T47D (cell line): ENCODE measurements around the gene ZNF385C.
"Not testable (repeated sequence)": the region's sequence is repeated elsewhere in the genome, so short reads cannot be mapped to it uniquely, and the experiment has no call there.

Experiments
- DNase-seq, 2 experiments: peaks; one replicate each; pipeline versions ENCODE4 v3.0.0 to v3.0.0-alpha.2; 2011 to 2012; ENCODE audit warnings: low read depth in 1 of 2, low spot score in 1 of 2
- JUND ChIP-seq: IDR thresholded peaks from 2 replicates; pipeline ENCODE4 v1.6.1; 2012; ENCODE audit warnings: low read depth
- in situ Hi-C: cut with HindIII; loops from 2 replicates; pipeline ENCODE4 v1.10.0; 2016; ENCODE audit warnings: low sequenced_read_pairs, low pct_unique_long_range_greater_than_20kb

Gene ZNF385C

GRCh38 chr17:42097691-42098631, at the start of gene ZNF385C:
ZNF385C (minus strand) TSS chr17:42098473; CDS start chr17:42063056, 35,417 bp downstream.
- peak in 1 of 2 experiments; percentile 60 for DNase-seq
- TF ChIP-seq JUND, result no peak
- in situ Hi-C loops, result no loop called here

GRCh38 chr17:42146911-42147607, 48.8 kb upstream of the ZNF385C start:
- no peak for DNase-seq
- in situ Hi-C loops, result no loop called here
- no peak for TF ChIP-seq JUND

GRCh38 chr17:42143138-42143537, 44.9 kb upstream of the ZNF385C start:
- in situ Hi-C loops, result not testable (repeated sequence)

GRCh38 chr17:42142371-42142896, 44.2 kb upstream of the ZNF385C start:
- in situ Hi-C loops, result no loop called here
- no peak for TF ChIP-seq JUND
- DNase-seq, result no peak

More at GRCh38 chr17:42143138-42143537, 44.9 kb upstream of the ZNF385C start:
- DNase-seq, result peak in 1 of 2 experiments; percentile 75

GRCh38 chr17:42141382-42141781, 43.1 kb upstream of the ZNF385C start:
- no peak for DNase-seq
- no peak for TF ChIP-seq JUND
- in situ Hi-C loops, result no loop called here

GRCh38 chr17:42140690-42141089, 42.4 kb upstream of the ZNF385C start:
- in situ Hi-C loops, DNase-seq: not testable (repeated sequence)

- in situ Hi-C loops, result no loop called here
- TF ChIP-seq JUND, result no peak
- DNase-seq, result no peak
Observed at GRCh38 chr17:42138749-42139492, 40.6 kb upstream of the ZNF385C start.

- in situ Hi-C loops, result no loop called here
- DNase-seq, result no peak
- TF ChIP-seq JUND, result no peak
Observed at GRCh38 chr17:42136654-42137051, 38.4 kb upstream of the ZNF385C start.

GRCh38 chr17:42135664-42136653, 37.7 kb upstream of the ZNF385C start:
- no peak for DNase-seq
- TF ChIP-seq JUND, result no peak
- in situ Hi-C loops, result no loop called here

GRCh38 chr17:42135151-42135550, 36.9 kb upstream of the ZNF385C start:
- no peak for DNase-seq
- in situ Hi-C loops, result no loop called here
- TF ChIP-seq JUND, result no peak

- DNase-seq, result no peak
- no peak for TF ChIP-seq JUND
- in situ Hi-C loops, result no loop called here
Observed at GRCh38 chr17:42133461-42134041, 35.3 kb upstream of the ZNF385C start.
